K562 (cell line): ENCODE results near the gene TMEM92. TPM values are rescaled to one million over a fixed set of nuclear protein-coding genes. Genes with fewer than 3 reads are reported as not detected.

ENCODE experiments used
- ATAC-seq: fragments of 200-7000 bp; cut with Tn5 transposase; 3 replicates; pipeline ENCODE4 v1.9.1; 2020; ENCODE audit warnings: moderate library complexity
- BruUV-seq: library from RNA; stranded (reverse); fragments of 400-500 nt; replicated peaks from 2 replicates; lab custom pipeline; 2021; lab: Mats Ljungman, UMichigan
- CTCF ChIA-PET: fragments of 300-600 bp; formaldehyde crosslinking; extraction: SDS; loops from one replicate; lab custom pipeline; 2021; ENCODE audit warnings: low intra/inter-chr PET ratio; lab: Yijun Ruan, JAX
- POLR2A ChIA-PET: fragments of 300-600, 350-650 bp; sonication (Branson Sonifier 250); formaldehyde crosslinking; extraction: SDS; loops from one replicate; lab custom pipeline; 2021; ENCODE audit warnings: antibody characterized with exemption, inconsistent platforms; lab: Yijun Ruan, JAX
- DNase-seq, 4 experiments: peaks; one replicate each; pipeline versions ENCODE4 v3.0.0 to v3.0.0-alpha.2; 2011 to 2018; ENCODE audit warnings: low spot score in 3 of 4, mixed read lengths in 3 of 4; ENCODE audit errors: extremely low read depth in 1 of 4
- FAIRE-seq: peaks from 2 replicates; lab custom pipeline; 2011; peaks lifted over from hg19 to GRCh38; lab: Jason Lieb, UNC
- H2AFZ ChIP-seq: 2 replicates; pipeline ENCODE4 v1.6.0; 2011; ENCODE audit warnings: low read depth, low read length, control low read depth, inconsistent platforms
- H3K27ac ChIP-seq: fragments of 200-600 bp; 3 replicates; pipeline ENCODE4 v1.8.0; 2011; ENCODE audit warnings: low read depth, mild to moderate bottlenecking, control low read depth, inconsistent platforms, low read length, moderate library complexity, mixed read lengths; ENCODE audit errors: extremely low read depth
- H3K27me3 ChIP-seq, 2 experiments: fragments of 300-600 bp in 1 of 2; 2 replicates in 1 of 2; 3 replicates in 1 of 2; pipeline versions ENCODE4 v1.6.0 to v1.8.0; 2011; ENCODE audit warnings: inconsistent platforms in 2 of 2, low read length in 2 of 2, mild to moderate bottlenecking in 1 of 2, mixed read lengths in 1 of 2, moderate library complexity in 1 of 2; ENCODE audit not compliant: control insufficient read depth in 2 of 2, insufficient read depth in 2 of 2
- H3K36me3 ChIP-seq: fragments of 300-600 bp; 3 replicates; pipeline ENCODE4 v1.8.0; 2011; ENCODE audit warnings: mild to moderate bottlenecking, low read length, inconsistent platforms; ENCODE audit not compliant: control insufficient read depth, insufficient read depth
- H3K4me1 ChIP-seq, 2 experiments: fragments of 200-600 bp in 1 of 2; replicated peaks in 1 of 2; 2 replicates in 1 of 2; 3 replicates in 1 of 2; pipeline versions ENCODE4 v1.5.1 to v1.8.0; 2011; ENCODE audit warnings: inconsistent platforms in 2 of 2, low read length in 2 of 2, mild to moderate bottlenecking in 1 of 2, mixed read lengths in 1 of 2, moderate library complexity in 1 of 2; ENCODE audit not compliant: control insufficient read depth in 2 of 2, insufficient read depth in 2 of 2
- H3K4me2 ChIP-seq: 2 replicates; pipeline ENCODE4 v1.6.1; 2011; ENCODE audit warnings: low read length, control low read depth, inconsistent platforms, mixed read lengths; ENCODE audit not compliant: insufficient read depth
- H3K4me3 ChIP-seq: fragments of 200-600 bp; sonication (generic), shearing (Covaris generic); 2 replicates; pipeline ENCODE4 v1.5.1; 2016; ENCODE audit warnings: control low read depth, inconsistent platforms
- H3K79me2 ChIP-seq: fragments of 200-600 bp; 3 replicates; pipeline ENCODE4 v1.8.0; 2011; ENCODE audit warnings: low read length, inconsistent platforms; ENCODE audit not compliant: control insufficient read depth, insufficient read depth
- H3K9ac ChIP-seq, 2 experiments: 2 replicates each; pipeline versions ENCODE4 v1.6.0 to v1.6.1; 2011; ENCODE audit warnings: low read depth in 2 of 2, low read length in 2 of 2, control low read depth in 1 of 2, inconsistent platforms in 1 of 2, mild to moderate bottlenecking in 1 of 2, mixed read lengths in 1 of 2; ENCODE audit not compliant: insufficient read depth in 1 of 2
- H3K9me1 ChIP-seq: one replicate; pipeline ENCODE4 v1.6.0; 2011; ENCODE audit warnings: inconsistent platforms, mild to moderate bottlenecking, low read length, moderate library complexity; ENCODE audit not compliant: control insufficient read depth, insufficient read depth
- H3K9me3 ChIP-seq: replicated peaks from 2 replicates; pipeline ENCODE4 v1.5.1; 2011; ENCODE audit warnings: low read depth, low read length, inconsistent platforms; ENCODE audit not compliant: control insufficient read depth, insufficient read depth
- H4K20me1 ChIP-seq: replicated peaks from 2 replicates; pipeline ENCODE4 v1.6.1; 2011; ENCODE audit warnings: low read length, inconsistent platforms, mixed read lengths; ENCODE audit not compliant: control insufficient read depth, insufficient read depth
- ARID2 ChIP-seq: fragments of 450-650 bp; IDR thresholded peaks from 2 replicates; pipeline ENCODE4 v1.6.1; 2017; ENCODE audit warnings: antibody characterized with exemption, mild to moderate bottlenecking
- ELK1 ChIP-seq: sonication (generic); formaldehyde crosslinking; IDR thresholded peaks from 2 replicates; pipeline ENCODE4 v1.8.1; 2022; ENCODE audit warnings: missing genetic modification reagents
- FOXK1 ChIP-seq: sonication (generic); formaldehyde crosslinking; IDR thresholded peaks from 2 replicates; pipeline ENCODE4 v1.8.0; 2022; ENCODE audit warnings: missing genetic modification reagents, mild to moderate bottlenecking, borderline replicate concordance
- HNRNPL ChIP-seq: fragments of 200-400 bp; formaldehyde crosslinking; IDR thresholded peaks from 2 replicates; pipeline ENCODE4 v1.6.1; 2017; ENCODE audit warnings: low read depth, mild to moderate bottlenecking, low read length
- MAFK ChIP-seq: IDR thresholded peaks from 2 replicates; pipeline ENCODE4 v1.6.1; 2011; ENCODE audit warnings: low read length, improper control_type of control experiment
- NONO ChIP-seq, 2 experiments: fragments of 200-400 bp in 1 of 2; fragments of 450-650 bp in 1 of 2; formaldehyde crosslinking in 1 of 2; IDR thresholded peaks; 2 replicates each; pipeline ENCODE4 v1.6.1; 2017; ENCODE audit warnings: low read depth in 2 of 2, mild to moderate bottlenecking in 2 of 2, moderate library complexity in 2 of 2, low read length in 1 of 2
- SMARCC2 ChIP-seq: fragments of 450-650 bp; IDR thresholded peaks from 2 replicates; pipeline ENCODE4 v1.6.1; 2017; ENCODE audit warnings: antibody characterized with exemption, moderate library complexity, mild to moderate bottlenecking, low read depth
- SRF ChIP-seq, 2 experiments: fragments of 250-450, 450-650 bp in 1 of 2; sonication (Bioruptor Pico) in 1 of 2; sonication (generic) in 1 of 2; formaldehyde crosslinking; IDR thresholded peaks; 2 replicates each; pipeline versions ENCODE4 v1.5.0 to v1.5.1; 2020 to 2022; ENCODE audit warnings: mild to moderate bottlenecking in 1 of 2, missing genetic modification reagents in 1 of 2
- STAT5B ChIP-seq: fragments of 250-450 bp; sonication (Bioruptor Pico); IDR thresholded peaks from 2 replicates; pipeline ENCODE4 v1.8.0; 2021; ENCODE audit warnings: mild to moderate bottlenecking, inconsistent platforms
- TRIM24 ChIP-seq, 2 experiments: fragments of 450-650 bp; IDR thresholded peaks; 2 replicates each; pipeline ENCODE4 v1.6.1; 2016
- ZFX ChIP-seq: sonication (generic); formaldehyde crosslinking; IDR thresholded peaks from 2 replicates; pipeline ENCODE4 v1.8.0; 2022; ENCODE audit warnings: mild to moderate bottlenecking, missing genetic modification reagents, moderate library complexity
- WGBS: fragments of 100-300 bp; shearing (Covaris generic); methylation state at CpG from one replicate; pipeline ENCODE4 v1.1.6; 2016; ENCODE audit warnings: low coverage, mixed read lengths; ENCODE audit not compliant: insufficient coverage; ENCODE audit errors: missing lambda C conversion rate; 5-methylcytosine and 5-hydroxymethylcytosine counted together
- in situ Hi-C: fragments of 300-500 bp; cut with MboI; formaldehyde crosslinking; loops from 4 replicates; pipeline ENCODE4 v1.15.0; 2018; ENCODE audit warnings: inconsistent platforms, mixed read lengths
- intact Hi-C: fragments of 100-400 bp; cut with micrococcal nuclease; formaldehyde crosslinking; loops from 2 replicates; pipeline ENCODE4 v1.14.2; 2022
- polyA plus RNA-seq, 8 experiments: library from polyadenylated mRNA; depleted of rRNA in 4 of 8; stranded (reverse) in 5 of 8; unstranded in 3 of 8; fragments of >200 nt; fragmentation: Nextera tagmentation in 2 of 8; fragmentation: Illumina TruSeq in 1 of 8; extraction: Ambion mirVana in 2 of 8; extraction: Trizol in 1 of 8; gene quantifications; 2 replicates each; pipeline versions ENCODE4 v1.2.1 to v1.2.3, GENCODE V29; 2011 to 2014; ENCODE audit warnings: inconsistent platforms in 1 of 8, missing spikeins in 1 of 8
- total RNA-seq, 7 experiments: library from RNA; depleted of rRNA in 6 of 7; stranded (reverse); fragments of >200 nt in 6 of 7; fragmentation: Illumina TruSeq in 2 of 7; extraction: Trizol in 2 of 7; gene quantifications; 2 replicates each; pipeline versions ENCODE4 v1.2.1 to v1.2.3, GENCODE V29; 2011 to 2021; ENCODE audit warnings: low replicate concordance in 1 of 7
- TF ChIP-seq, protein P1 (sequence below): fragments of 450-650 bp; IDR thresholded peaks from 2 replicates; pipeline ENCODE4 v1.6.1; 2016; ENCODE audit warnings: antibody characterized with exemption
- TF ChIP-seq, protein P2 (sequence below): fragments of 450-650 bp; IDR thresholded peaks from 2 replicates; pipeline ENCODE4 v1.6.1; 2018; ENCODE audit warnings: mild to moderate bottlenecking, low read depth; ENCODE audit not compliant: partially characterized antibody
- TF ChIP-seq, protein P3 (sequence below): sonication (generic); formaldehyde crosslinking; IDR thresholded peaks from 2 replicates; pipeline ENCODE4 v1.8.0; 2022; ENCODE audit warnings: mild to moderate bottlenecking, missing genetic modification reagents
- TF ChIP-seq, protein P4 (sequence below): fragments of 450-650 bp; IDR thresholded peaks from one replicate; pipeline ENCODE4 v1.6.1; 2018; ENCODE audit warnings: mild to moderate bottlenecking, moderate library complexity; ENCODE audit not compliant: partially characterized antibody

Gene TMEM92
- total and polyA plus RNA-seq, 9 of the 15 experiments (the other 6 are each of a cell fraction or from before 2014, with no cell fraction given) = 0.14 to 2.1 (median 0.40) TPM

GRCh38 chr17:50295021-50295420 lies 20.8 kb downstream of the TMEM92 start:
- H3K4me2 ChIP-seq = no peak overlapping the region
- POLR2A ChIA-PET = no interaction called here
- H3K36me3 ChIP-seq = no peaks in the 10 kb centered on the region
- H3K4me3 ChIP-seq = no peak overlapping the region
- no peaks in the 10 kb centered on the region; the same call in 1 of the 2 replicates for H4K20me1 ChIP-seq
- no peak overlapping the region for H2AFZ ChIP-seq
- peaks cover 0 to 7% of the 10 kb centered on the region in 2 experiments; a peak in 2 of 5 replicates for H3K4me1 ChIP-seq
- no peak for ATAC-seq
- in situ Hi-C loops = no loop called here
- 11% methylated on average over 4 of the region's 4 CpGs for WGBS
- H3K9ac ChIP-seq = no peak overlapping the region
- CTCF ChIA-PET = interaction anchor here (0.8 to 4.7 kb wide), 2 partner anchors 95 kb away, joined by 4 to 142 read pairs; partner anchors contain the start of gene COL1A1
- no peak for FAIRE-seq
- H3K9me3 ChIP-seq = no peaks in the 10 kb centered on the region
- no peaks in the 10 kb centered on the region for H3K79me2 ChIP-seq
- intact Hi-C loops = loop anchor here (10.0 kb wide), 1 partner anchor 180 kb away; the partner anchor contains the start of gene RSAD1
- no TSS peak for BruUV-seq
- peaks cover 2 to 28% of the 10 kb centered on the region in 2 experiments; a peak in 3 of 5 replicates for H3K27me3 ChIP-seq
- H3K9me1 ChIP-seq = no peaks in the 10 kb centered on the region
- no peak for DNase-seq
- no peak overlapping the region for H3K27ac ChIP-seq
- TF ChIP-seq, protein P1, sequence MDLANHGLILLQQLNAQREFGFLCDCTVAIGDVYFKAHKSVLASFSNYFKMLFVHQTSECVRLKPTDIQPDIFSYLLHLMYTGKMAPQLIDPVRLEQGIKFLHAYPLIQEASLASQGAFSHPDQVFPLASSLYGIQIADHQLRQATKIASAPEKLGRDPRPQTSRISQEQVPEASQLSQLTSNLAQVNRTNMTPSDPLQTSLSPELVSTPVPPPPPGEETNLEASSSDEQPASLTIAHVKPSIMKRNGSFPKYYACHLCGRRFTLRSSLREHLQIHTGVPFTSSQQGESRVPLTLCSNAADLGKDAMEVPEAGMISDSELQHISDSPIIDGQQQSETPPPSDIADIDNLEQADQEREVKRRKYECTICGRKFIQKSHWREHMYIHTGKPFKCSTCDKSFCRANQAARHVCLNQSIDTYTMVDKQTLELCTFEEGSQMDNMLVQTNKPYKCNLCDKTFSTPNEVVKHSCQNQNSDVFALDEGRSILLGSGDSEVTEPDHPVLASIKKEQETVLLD = no peak
- no peak for TF ChIP-seq ARID2
- TF ChIP-seq, protein P2, sequence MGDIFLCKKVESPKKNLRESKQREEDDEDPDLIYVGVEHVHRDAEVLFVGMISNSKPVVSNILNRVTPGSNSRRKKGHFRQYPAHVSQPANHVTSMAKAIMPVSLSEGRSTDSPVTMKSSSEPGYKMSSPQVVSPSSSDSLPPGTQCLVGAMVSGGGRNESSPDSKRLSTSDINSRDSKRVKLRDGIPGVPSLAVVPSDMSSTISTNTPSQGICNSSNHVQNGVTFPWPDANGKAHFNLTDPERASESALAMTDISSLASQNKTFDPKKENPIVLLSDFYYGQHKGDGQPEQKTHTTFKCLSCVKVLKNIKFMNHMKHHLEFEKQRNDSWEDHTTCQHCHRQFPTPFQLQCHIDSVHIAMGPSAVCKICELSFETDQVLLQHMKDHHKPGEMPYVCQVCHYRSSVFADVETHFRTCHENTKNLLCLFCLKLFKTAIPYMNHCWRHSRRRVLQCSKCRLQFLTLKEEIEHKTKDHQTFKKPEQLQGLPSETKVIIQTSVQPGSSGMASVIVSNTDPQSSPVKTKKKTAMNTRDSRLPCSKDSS = no peak
- no peak for TF ChIP-seq FOXK1
- no peak for TF ChIP-seq NONO (IDR thresholded peaks at IDR 0.05; ENCODE audit: low read depth in 2 of 2, low read length in 1 of 2)
- TF ChIP-seq, protein P3, sequence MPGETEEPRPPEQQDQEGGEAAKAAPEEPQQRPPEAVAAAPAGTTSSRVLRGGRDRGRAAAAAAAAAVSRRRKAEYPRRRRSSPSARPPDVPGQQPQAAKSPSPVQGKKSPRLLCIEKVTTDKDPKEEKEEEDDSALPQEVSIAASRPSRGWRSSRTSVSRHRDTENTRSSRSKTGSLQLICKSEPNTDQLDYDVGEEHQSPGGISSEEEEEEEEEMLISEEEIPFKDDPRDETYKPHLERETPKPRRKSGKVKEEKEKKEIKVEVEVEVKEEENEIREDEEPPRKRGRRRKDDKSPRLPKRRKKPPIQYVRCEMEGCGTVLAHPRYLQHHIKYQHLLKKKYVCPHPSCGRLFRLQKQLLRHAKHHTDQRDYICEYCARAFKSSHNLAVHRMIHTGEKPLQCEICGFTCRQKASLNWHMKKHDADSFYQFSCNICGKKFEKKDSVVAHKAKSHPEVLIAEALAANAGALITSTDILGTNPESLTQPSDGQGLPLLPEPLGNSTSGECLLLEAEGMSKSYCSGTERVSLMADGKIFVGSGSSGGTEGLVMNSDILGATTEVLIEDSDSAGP (CRISPR knock-in tag) = no peak
- no peak for TF ChIP-seq ZFX (CRISPR knock-in tag)
- TF ChIP-seq, protein P4, sequence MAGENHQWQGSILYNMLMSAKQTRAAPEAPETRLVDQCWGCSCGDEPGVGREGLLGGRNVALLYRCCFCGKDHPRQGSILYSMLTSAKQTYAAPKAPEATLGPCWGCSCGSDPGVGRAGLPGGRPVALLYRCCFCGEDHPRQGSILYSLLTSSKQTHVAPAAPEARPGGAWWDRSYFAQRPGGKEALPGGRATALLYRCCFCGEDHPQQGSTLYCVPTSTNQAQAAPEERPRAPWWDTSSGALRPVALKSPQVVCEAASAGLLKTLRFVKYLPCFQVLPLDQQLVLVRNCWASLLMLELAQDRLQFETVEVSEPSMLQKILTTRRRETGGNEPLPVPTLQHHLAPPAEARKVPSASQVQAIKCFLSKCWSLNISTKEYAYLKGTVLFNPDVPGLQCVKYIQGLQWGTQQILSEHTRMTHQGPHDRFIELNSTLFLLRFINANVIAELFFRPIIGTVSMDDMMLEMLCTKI = no peak
- no peak for TF ChIP-seq ELK1
- TF ChIP-seq MAFK = no peak
- no peak for TF ChIP-seq STAT5B (CRISPR knock-in tag)
- TF ChIP-seq SRF (CRISPR knock-in tag; IDR thresholded peaks at IDR 0.05) = no peak
- no peak for TF ChIP-seq TRIM24 (IDR thresholded peaks at IDR 0.05)
- no peak for TF ChIP-seq SMARCC2
- TF ChIP-seq HNRNPL = no peak
